GM12873 (cell line): ENCODE data around the gene TMEM158.

Experiments used
- CTCF ChIP-seq: IDR thresholded peaks from 2 replicates; pipeline ENCODE4 v1.5.1; 2012; ENCODE audit warnings: low read depth, mild to moderate bottlenecking, moderate library complexity, low read length, control low read depth; ENCODE audit not compliant: insufficient read depth; ENCODE audit errors: missing control alignments

The TMEM158 gene

GRCh38 chr3:45267097-45267496 is 41.0 kb upstream of the TMEM158 start:
- TF ChIP-seq CTCF = no peak

- TF ChIP-seq CTCF = no peak
Observed at GRCh38 chr3:45261333-45262110, 35.4 kb upstream of the TMEM158 start.

- no peak for TF ChIP-seq CTCF
Observed at GRCh38 chr3:45259133-45259532, 33.0 kb upstream of the TMEM158 start.

GRCh38 chr3:45258317-45258716 is 32.2 kb upstream of the TMEM158 start:
- TF ChIP-seq CTCF = no peak

GRCh38 chr3:45253316-45253715 is 27.2 kb upstream of the TMEM158 start:
- no peak for TF ChIP-seq CTCF

- TF ChIP-seq CTCF = no peak
Observed at GRCh38 chr3:45252826-45253225, 26.7 kb upstream of the TMEM158 start.

- no peak for TF ChIP-seq CTCF
Observed at GRCh38 chr3:45249391-45249790, 23.3 kb upstream of the TMEM158 start.
